Activated naive CD4-positive, alpha-beta T cell treated with anti-CD3 and anti-CD28 coated beads, Interleukin-2, amount 50 U/mL, for 72 hours (primary cell): ENCODE results near the gene SKOR1. TPM values are rescaled to one million over a fixed set of nuclear protein-coding genes. Genes with fewer than 3 reads are reported as not detected.

Source experiments
- ATAC-seq, 2 donors: fragments of 150-1000 bp; cut with Tn5 transposase; 2 replicates each; pipeline ENCODE4 v1.10.0; 2021; ENCODE audit warnings: mild to moderate bottlenecking in 2 of 2, moderate library complexity in 2 of 2
- DNase-seq, 2 donors: peaks; one replicate each; pipeline ENCODE4 v3.0.0; 2021 to 2022; ENCODE audit warnings: low spot score in 2 of 2
- H3K27ac Mint-ChIP-seq, 2 donors: one replicate each; pipeline ENCODE4 v1.8.0; 2022; ENCODE audit warnings: mild to moderate bottlenecking in 2 of 2, mixed read lengths in 2 of 2
- H3K36me3 Mint-ChIP-seq, 2 donors: one replicate each; pipeline ENCODE4 v1.8.0; 2022; ENCODE audit warnings: mixed read lengths in 2 of 2
- H3K9me3 Mint-ChIP-seq, 2 donors: one replicate each; pipeline ENCODE4 v1.8.0; 2022; ENCODE audit warnings: mixed read lengths in 2 of 2
- total RNA-seq, 2 donors: library from RNA; stranded (reverse); gene quantifications; one replicate each; pipeline ENCODE4 v1.2.3, GENCODE V29; 2022

Gene SKOR1
- total RNA-seq, 2 donors from 2014 or later, result 0.16 TPM; not detected in 1

DNA sequence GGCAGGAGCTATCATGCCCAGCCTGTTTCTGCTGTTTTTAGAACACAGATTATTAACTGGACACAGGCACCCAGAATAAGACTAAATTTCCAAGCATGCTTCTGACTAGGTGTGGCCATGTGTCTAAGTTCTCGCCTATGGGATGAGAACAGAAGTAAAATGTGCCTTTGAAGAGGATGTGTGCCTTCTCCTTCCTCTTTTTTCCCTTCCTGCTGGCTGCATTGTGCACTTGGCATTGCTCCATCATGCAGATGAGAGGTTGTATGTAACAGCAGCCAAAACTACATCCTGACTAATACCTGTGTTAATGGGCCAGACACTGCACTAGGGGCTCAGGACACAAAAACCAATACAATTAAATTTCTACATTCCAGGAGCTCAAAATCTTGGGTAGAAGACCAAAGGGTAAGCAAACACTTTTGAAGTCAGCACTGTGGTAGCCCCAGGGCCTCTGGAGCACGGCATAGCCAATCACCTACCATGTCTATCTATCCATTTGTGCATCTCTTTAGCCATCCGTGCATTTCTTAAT is 55.4 kb downstream of the SKOR1 start:
- no peak for DNase-seq
- H3K9me3 Mint-ChIP-seq, result no peaks in the 10 kb centered on the region
- H3K27ac Mint-ChIP-seq, result no peak overlapping the region
- H3K36me3 Mint-ChIP-seq, result no peaks in the 10 kb centered on the region
- no peak for ATAC-seq

DNA sequence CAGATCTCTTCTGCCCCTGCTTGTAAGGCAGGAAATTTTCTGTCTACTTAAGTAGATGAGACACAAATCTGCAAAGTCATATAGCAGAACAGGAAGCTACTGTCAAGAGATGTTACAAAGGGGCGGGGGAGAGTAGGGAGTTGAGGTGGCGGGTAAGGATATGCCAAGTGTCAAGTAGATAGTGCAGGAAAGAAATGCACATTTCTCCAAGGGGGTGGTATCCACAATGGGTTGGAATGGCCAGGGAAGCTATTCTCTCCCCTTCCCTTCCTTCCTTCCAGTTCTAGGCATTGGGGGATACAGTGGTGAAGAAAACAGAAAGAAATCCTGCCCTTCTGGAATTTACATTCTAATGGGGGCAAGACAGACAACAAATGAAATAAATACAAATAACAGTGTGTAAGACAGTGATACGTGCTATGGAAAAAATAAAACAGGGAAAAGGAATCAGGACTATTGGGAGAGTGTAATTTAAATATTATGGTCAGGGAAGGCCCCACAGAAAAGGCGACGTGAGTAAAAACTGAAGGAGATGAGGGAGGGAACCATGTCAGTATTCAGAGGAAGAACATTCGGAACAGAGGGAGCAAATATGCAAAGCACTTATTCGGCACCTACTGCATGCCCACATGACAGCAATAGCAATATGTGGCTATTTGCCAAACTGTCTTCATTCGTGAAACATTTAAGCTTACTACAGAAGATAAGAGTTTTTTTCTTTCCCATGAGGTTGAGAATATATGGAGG is 57.4 kb downstream of the SKOR1 start:
- ATAC-seq, result peak in 1 of 2 donors; percentile 50

DNA sequence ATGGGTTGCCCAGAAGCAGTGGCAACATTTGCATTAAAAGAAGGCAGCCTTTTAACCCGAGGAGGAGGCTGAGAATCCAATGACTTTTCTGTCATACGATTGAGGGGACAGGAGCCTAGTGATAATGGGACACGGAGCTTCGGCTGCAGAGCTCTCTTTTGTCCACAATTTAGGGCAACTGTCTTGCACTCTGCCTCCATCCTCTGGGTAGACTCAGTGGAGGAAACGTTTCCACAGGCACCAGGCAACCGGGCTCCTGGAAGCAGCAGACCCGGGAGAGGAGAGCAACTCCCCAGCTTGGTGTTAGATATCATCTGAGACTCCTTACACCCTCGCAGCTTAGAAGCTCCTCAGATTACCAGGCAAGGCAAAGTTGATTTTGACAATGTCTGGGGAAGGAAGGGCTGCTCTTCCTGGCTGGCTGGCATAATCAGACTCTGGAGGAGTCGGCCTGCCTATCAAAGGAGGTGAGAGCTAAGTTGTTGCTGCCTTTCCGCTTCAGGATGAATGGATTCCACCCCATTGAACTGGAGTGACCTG is 58.0 kb downstream of the SKOR1 start:
- ATAC-seq (no peak), DNase-seq (no peak)
- no peaks in the 10 kb centered on the region for H3K36me3 Mint-ChIP-seq
- no peaks in the 10 kb centered on the region for H3K9me3 Mint-ChIP-seq
- H3K27ac Mint-ChIP-seq, result no peak overlapping the region

More for the DNA sequence above, 57.4 kb downstream of the SKOR1 start:
- H3K27ac Mint-ChIP-seq, result no peak overlapping the region
- no peaks in the 10 kb centered on the region for H3K36me3 Mint-ChIP-seq
- no peak for DNase-seq
- no peaks in the 10 kb centered on the region for H3K9me3 Mint-ChIP-seq

- Mint-ChIP-seq H3K27ac (no peak overlapping the region), H3K36me3 (no peaks in the 10 kb centered on the region), H3K9me3 (no peaks in the 10 kb centered on the region)
- DNase-seq (no peak), ATAC-seq (no peak)
These were observed 58.7 kb downstream of the SKOR1 start for GRCh38 chr15:67884009-67884408.

Other genes starting within 250 kb of the SKOR1 start
- gene RNU6-1, start 14.5 kb downstream of the SKOR1 start, total RNA-seq, result not detected
- gene PIAS1, start 228.8 kb downstream of the SKOR1 start, total RNA-seq, result 10 to 100 TPM; 43.6 to 43.9 TPM